ENCODE results near the gene GNPDA1.

Gene GNPDA1

DNA sequence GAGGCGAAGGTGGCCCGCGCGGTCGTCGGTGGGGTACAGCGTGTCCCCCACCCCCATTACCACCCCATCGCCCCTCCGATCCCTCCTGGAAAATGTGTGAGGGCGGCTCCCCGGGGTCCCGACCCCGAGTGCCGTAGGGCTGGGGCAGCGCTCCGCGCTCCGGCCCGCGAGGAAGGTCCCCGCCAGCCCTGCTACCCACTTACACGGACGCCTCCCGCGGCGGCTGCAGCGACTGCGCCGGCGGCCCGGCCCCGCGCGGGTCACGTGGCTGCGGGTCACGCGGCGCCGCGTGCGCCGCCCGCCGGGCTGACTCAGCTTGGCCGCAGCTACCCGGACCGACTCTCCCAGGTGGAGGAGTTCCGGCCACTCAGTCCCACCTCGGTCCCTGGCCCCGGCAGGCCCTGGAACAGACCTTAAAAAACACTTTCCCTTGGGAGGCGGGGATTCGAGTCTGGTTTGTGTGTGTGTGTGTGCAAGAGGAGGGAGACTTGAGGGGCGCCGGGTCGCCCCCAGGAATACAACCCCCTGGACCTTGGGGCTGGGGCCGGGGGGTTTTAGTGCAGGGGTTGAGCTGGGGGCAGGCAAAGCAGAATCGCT is at the start of gene GNPDA1:
TSS of gene GNPDA1 (minus strand) at position 236 of the 597 bp plus-strand sequence. CDS start 992 bp downstream, outside the sequence.
- ChIA-PET CTCF (interaction anchor here (1.1 to 8.5 kb wide), 18 partner anchors 8 to 366 kb away, joined by 3 to 128 read pairs (median 9); partner anchors contain the start of gene RNF14), POLR2A (interaction anchor here (1.4 to 2.0 kb wide), 3 partner anchors 12 to 131 kb away, joined by 3 to 5 read pairs (median 5); partner anchors contain the start of gene NDFIP1)
- DNase-seq (ENCODE audit: low read depth, low spot score) = no peak

DNA sequence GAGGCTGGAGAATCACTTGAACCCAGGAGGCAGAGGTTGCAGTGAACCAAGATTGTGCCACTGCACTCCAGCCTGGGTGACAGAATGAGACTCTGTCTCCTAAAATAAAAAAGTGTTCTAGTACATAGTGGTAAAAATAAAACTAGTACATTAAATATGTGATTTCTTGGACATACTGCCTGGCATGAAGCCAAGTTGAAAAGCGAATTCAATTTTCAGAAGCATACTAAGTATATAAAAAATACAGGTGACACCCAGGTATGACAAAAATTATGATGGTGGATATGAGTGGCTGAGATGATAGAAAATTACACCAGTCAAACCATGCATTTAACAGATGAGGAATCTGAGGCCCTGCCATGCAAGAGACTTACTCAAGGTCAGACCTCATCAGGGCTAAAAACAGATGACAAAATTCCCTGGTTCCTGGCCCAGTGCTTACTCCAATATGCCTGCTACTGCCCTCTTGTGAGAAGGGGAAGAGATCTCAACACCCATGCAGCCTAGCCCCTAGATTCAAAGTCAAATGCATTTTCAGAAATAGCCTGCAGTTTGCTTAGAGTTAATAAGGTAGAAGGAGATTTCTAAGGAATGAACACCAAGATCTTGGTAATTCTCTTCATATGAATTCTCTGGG is 46.6 kb upstream of the GNPDA1 start:
- ChIA-PET POLR2A (no interaction called here), CTCF (no interaction called here)
- H3K4me3 ChIP-seq (ENCODE audit: low read depth, low read length) = no peak overlapping the region
- DNase-seq (ENCODE audit: low read depth, low spot score) = no peak
- TF ChIP-seq, protein P1, sequence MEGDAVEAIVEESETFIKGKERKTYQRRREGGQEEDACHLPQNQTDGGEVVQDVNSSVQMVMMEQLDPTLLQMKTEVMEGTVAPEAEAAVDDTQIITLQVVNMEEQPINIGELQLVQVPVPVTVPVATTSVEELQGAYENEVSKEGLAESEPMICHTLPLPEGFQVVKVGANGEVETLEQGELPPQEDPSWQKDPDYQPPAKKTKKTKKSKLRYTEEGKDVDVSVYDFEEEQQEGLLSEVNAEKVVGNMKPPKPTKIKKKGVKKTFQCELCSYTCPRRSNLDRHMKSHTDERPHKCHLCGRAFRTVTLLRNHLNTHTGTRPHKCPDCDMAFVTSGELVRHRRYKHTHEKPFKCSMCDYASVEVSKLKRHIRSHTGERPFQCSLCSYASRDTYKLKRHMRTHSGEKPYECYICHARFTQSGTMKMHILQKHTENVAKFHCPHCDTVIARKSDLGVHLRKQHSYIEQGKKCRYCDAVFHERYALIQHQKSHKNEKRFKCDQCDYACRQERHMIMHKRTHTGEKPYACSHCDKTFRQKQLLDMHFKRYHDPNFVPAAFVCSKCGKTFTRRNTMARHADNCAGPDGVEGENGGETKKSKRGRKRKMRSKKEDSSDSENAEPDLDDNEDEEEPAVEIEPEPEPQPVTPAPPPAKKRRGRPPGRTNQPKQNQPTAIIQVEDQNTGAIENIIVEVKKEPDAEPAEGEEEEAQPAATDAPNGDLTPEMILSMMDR (IDR thresholded peaks at IDR 0.05; ENCODE audit: insufficient read depth, low read length, missing control alignments) = no peak

More for the DNA sequence above, at the start of gene GNPDA1:
- peak within 1 kb of the TSS; percentile 77 for H3K4me3 ChIP-seq (ENCODE audit: low read depth, low read length)
- TF ChIP-seq, protein P1 (IDR thresholded peaks at IDR 0.05; ENCODE audit: insufficient read depth, low read length, missing control alignments) = no peak

DNA sequence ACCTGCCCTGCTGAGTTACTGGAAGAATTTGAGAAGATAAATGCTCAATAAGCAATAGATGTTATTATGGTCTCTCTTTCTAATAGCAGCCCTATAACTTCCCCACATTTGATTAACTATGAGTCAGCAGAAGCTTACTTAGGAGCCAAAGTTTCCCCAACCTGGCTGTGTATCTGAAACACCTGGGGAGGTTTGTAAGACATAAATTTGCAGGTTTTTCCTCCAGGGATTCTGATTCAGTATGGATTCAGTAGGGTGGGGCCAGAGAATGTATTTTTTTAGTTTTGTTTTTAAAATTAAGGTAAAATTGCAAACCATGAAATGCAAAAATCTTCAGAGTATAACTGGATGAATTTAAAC is 44.9 kb upstream of the GNPDA1 start:
- TF ChIP-seq, protein P1 (IDR thresholded peaks at IDR 0.05; ENCODE audit: insufficient read depth, low read length, missing control alignments) = no peak
- no peak for DNase-seq (ENCODE audit: low read depth, low spot score)
- POLR2A ChIA-PET = interaction anchor here (0.6 kb wide), 1 partner anchor 30 kb away, joined by 3 read pairs; no protein-coding TSS in a partner anchor
- CTCF ChIA-PET = no interaction called here
- no peak overlapping the region for H3K4me3 ChIP-seq (ENCODE audit: low read depth, low read length)

DNA sequence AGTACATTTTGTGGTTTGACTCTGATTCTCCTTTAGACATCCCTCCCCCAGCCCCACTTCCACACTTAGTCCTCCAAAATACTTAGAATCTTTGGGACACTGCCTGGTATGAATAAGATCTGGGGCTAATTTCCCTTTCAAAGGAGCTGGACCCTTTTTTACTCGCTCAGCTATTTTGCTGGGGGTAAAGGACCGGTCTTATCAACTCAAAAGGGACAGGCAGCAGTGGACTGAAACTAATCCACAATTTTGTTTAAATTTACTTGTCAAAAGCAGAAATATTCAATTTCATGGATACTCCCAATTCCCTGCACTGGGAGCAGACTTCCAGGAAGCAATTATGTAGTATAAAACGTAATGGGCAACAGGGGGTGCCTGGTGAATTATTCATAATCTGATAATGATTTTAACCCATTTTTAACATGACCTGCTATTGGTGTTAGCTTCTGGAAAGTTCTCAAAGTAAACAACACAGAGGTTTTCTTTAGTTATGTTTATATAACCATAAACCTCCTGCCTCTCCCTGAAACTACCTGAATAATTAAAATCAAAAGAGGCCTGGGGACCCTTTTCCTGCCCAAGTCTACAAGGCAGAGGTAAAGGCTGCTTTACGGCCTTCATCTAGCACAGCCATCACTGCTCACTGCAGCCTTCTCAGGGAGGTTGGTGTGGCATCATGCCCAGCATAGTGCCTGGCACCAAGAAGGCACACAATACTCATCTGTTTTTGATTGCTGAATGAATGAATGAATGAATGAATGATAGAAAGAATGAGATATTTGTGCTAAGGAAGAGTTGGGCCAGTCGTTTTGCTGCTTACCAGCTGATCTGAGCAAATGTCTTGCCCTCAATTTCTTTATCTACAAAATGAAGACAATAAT is 44.2 kb upstream of the GNPDA1 start:
- no peak overlapping the region for H3K4me3 ChIP-seq (ENCODE audit: low read depth, low read length)
- POLR2A ChIA-PET = no interaction called here
- CTCF ChIA-PET = interaction anchor here (1.4 kb wide), 1 partner anchor 38 kb away, joined by 3 read pairs; no protein-coding TSS in a partner anchor
- TF ChIP-seq, protein P1 (IDR thresholded peaks at IDR 0.05; ENCODE audit: insufficient read depth, low read length, missing control alignments) = no peak
- no peak for DNase-seq (ENCODE audit: low read depth, low spot score)

DNA sequence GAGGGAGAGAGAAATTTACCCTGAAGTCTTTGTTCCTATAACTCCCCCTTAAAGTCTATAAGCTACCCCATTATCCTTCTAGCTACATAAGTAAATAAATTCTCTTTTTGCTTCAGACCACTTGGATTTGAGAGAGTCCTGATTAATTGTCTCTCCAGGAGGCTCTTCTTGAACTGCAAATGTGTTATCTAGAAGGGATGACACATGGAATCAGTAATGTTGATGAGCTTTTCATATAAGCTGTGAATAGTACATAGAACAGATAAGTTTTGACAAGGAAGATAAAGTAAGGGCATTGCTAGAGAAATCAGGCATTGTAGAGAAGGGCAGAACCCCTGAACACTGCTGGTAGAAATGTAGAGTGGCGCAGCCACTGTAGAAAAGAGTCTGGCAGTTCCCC is 42.5 kb upstream of the GNPDA1 start:
- CTCF ChIA-PET = no interaction called here

More for the DNA sequence above, 42.5 kb upstream of the GNPDA1 start:
- no peak overlapping the region for H3K4me3 ChIP-seq (ENCODE audit: low read depth, low read length)
- DNase-seq (ENCODE audit: low read depth, low spot score) = no peak
- TF ChIP-seq, protein P1 (IDR thresholded peaks at IDR 0.05; ENCODE audit: insufficient read depth, low read length, missing control alignments) = no peak
- POLR2A ChIA-PET = no interaction called here

All from AG04449 (cell line).